Measurements from ENCODE around the gene INPP5B. TPM values are rescaled to one million over a fixed set of nuclear protein-coding genes. Genes with fewer than 3 reads are reported as not detected.
"Not testable (repeated sequence)": the region's sequence is repeated elsewhere in the genome, so short reads cannot be mapped to it uniquely, and the experiment has no call there.

The INPP5B gene
- total RNA-seq, 1 donor from 2014 or later: 36.5 TPM

GRCh38 chr1:37907416-37908125 is 39.3 kb downstream of the INPP5B start:
- H3K4me3 Mint-ChIP-seq (ENCODE audit: unreplicated experiment); H3K27me3 Mint-ChIP-seq (ENCODE audit: unreplicated experiment); H3K9me3 Mint-ChIP-seq (ENCODE audit: unreplicated experiment); H3K27ac Mint-ChIP-seq (ENCODE audit: unreplicated experiment); DNase-seq (ENCODE audit: extremely low spot score, unreplicated experiment); H3K4me1 Mint-ChIP-seq (ENCODE audit: unreplicated experiment): not testable (repeated sequence)
- peaks cover 26% of the 10 kb centered on the region for H3K36me3 Mint-ChIP-seq (ENCODE audit: unreplicated experiment)

DNA sequence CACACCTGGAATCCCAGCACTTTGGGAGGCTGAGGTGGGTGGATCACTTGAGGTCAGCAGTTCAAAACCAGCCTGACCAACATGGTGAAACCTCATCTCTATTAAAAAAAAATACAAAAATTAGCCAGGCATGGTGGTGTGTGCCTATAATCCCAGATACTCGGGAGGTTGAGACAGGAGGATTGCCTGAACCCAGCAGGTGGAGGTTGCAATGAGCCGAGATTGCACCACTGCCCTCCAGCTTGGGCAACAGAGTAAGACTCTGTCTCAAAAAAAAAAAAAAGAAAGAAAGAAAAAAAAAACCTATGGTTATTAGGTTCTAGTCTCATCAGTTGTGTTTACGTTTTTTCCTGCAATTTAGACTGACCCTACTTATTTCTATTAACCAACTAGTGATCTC is 40.3 kb downstream of the INPP5B start:
- H3K27ac Mint-ChIP-seq (ENCODE audit: unreplicated experiment); H3K4me3 Mint-ChIP-seq (ENCODE audit: unreplicated experiment); H3K27me3 Mint-ChIP-seq (ENCODE audit: unreplicated experiment); DNase-seq (ENCODE audit: extremely low spot score, unreplicated experiment); H3K9me3 Mint-ChIP-seq (ENCODE audit: unreplicated experiment); H3K4me1 Mint-ChIP-seq (ENCODE audit: unreplicated experiment): not testable (repeated sequence)
- peaks cover 31% of the 10 kb centered on the region for H3K36me3 Mint-ChIP-seq (ENCODE audit: unreplicated experiment)

- no peaks in the 10 kb centered on the region for H3K9me3 Mint-ChIP-seq (ENCODE audit: unreplicated experiment)
Observed at GRCh38 chr1:37905727-37906126, 41.1 kb downstream of the INPP5B start.

GRCh38 chr1:37903921-37904320 is 42.9 kb downstream of the INPP5B start:
- H3K4me3 Mint-ChIP-seq (ENCODE audit: unreplicated experiment); H3K27me3 Mint-ChIP-seq (ENCODE audit: unreplicated experiment); H3K27ac Mint-ChIP-seq (ENCODE audit: unreplicated experiment); H3K9me3 Mint-ChIP-seq (ENCODE audit: unreplicated experiment); H3K4me1 Mint-ChIP-seq (ENCODE audit: unreplicated experiment); DNase-seq (ENCODE audit: extremely low spot score, unreplicated experiment): not testable (repeated sequence)
- H3K36me3 Mint-ChIP-seq (ENCODE audit: unreplicated experiment): peaks cover 27% of the 10 kb centered on the region

More at GRCh38 chr1:37905727-37906126, 41.1 kb downstream of the INPP5B start:
- H3K27ac Mint-ChIP-seq (ENCODE audit: unreplicated experiment): no peak overlapping the region
- H3K4me3 Mint-ChIP-seq (ENCODE audit: unreplicated experiment): no peak overlapping the region
- H3K36me3 Mint-ChIP-seq (ENCODE audit: unreplicated experiment): peaks cover 36% of the 10 kb centered on the region
- no peak for TF ChIP-seq CTCF (IDR thresholded peaks at IDR 0.05)
- no peaks in the 10 kb centered on the region for H3K27me3 Mint-ChIP-seq (ENCODE audit: unreplicated experiment)
- no peak for DNase-seq (ENCODE audit: extremely low spot score, unreplicated experiment)
- peaks cover 4% of the 10 kb centered on the region for H3K4me1 Mint-ChIP-seq (ENCODE audit: unreplicated experiment)

GRCh38 chr1:37902983-37903382 is 43.9 kb downstream of the INPP5B start:
- H3K36me3 Mint-ChIP-seq (ENCODE audit: unreplicated experiment): peaks cover 24% of the 10 kb centered on the region
- DNase-seq (ENCODE audit: extremely low spot score, unreplicated experiment): no peak
- no peaks in the 10 kb centered on the region for H3K27me3 Mint-ChIP-seq (ENCODE audit: unreplicated experiment)
- H3K4me3 Mint-ChIP-seq (ENCODE audit: unreplicated experiment): no peak overlapping the region
- no peaks in the 10 kb centered on the region for H3K9me3 Mint-ChIP-seq (ENCODE audit: unreplicated experiment)
- no peak for TF ChIP-seq CTCF (IDR thresholded peaks at IDR 0.05)
- no peak overlapping the region for H3K27ac Mint-ChIP-seq (ENCODE audit: unreplicated experiment)
- H3K4me1 Mint-ChIP-seq (ENCODE audit: unreplicated experiment): peaks cover 1% of the 10 kb centered on the region

GRCh38 chr1:37901893-37902225 is 45.0 kb downstream of the INPP5B start:
- Mint-ChIP-seq H3K4me3 (ENCODE audit: unreplicated experiment) (no peak overlapping the region), H3K9me3 (ENCODE audit: unreplicated experiment) (no peaks in the 10 kb centered on the region), H3K4me1 (ENCODE audit: unreplicated experiment) (no peaks in the 10 kb centered on the region), H3K36me3 (ENCODE audit: unreplicated experiment) (peaks cover 22% of the 10 kb centered on the region), H3K27me3 (ENCODE audit: unreplicated experiment) (no peaks in the 10 kb centered on the region), H3K27ac (ENCODE audit: unreplicated experiment) (no peak overlapping the region)
- DNase-seq (ENCODE audit: extremely low spot score, unreplicated experiment): no peak
- no peak for TF ChIP-seq CTCF (IDR thresholded peaks at IDR 0.05)

Data from osteocyte (in vitro differentiated cells).